Progenitor cell of endocrine pancreas (in vitro differentiated cells): ENCODE measurements around the gene HIPK1. TPM values are rescaled to one million over a fixed set of nuclear protein-coding genes. Genes with fewer than 3 reads are reported as not detected.

ENCODE experiments used
- DNase-seq: peaks from one replicate; pipeline ENCODE4 v3.0.0; 2021; ENCODE audit warnings: low spot score; ENCODE audit not compliant: unreplicated experiment
- H3K27ac Mint-ChIP-seq: 2 replicates; pipeline ENCODE4 v1.8.0; 2021; ENCODE audit warnings: mild to moderate bottlenecking, moderate library complexity, mixed read lengths
- H3K27me3 Mint-ChIP-seq: 2 replicates; pipeline ENCODE4 v1.8.0; 2021; ENCODE audit warnings: mixed read lengths
- H3K36me3 Mint-ChIP-seq: 2 replicates; pipeline ENCODE4 v1.8.0; 2022; ENCODE audit warnings: mixed read lengths; ENCODE audit not compliant: insufficient read depth
- H3K4me1 Mint-ChIP-seq: 2 replicates; pipeline ENCODE4 v1.8.0; 2021; ENCODE audit warnings: low read depth, mixed read lengths
- H3K4me3 Mint-ChIP-seq: 2 replicates; pipeline ENCODE4 v1.8.0; 2021; ENCODE audit warnings: low read depth, mild to moderate bottlenecking, moderate library complexity, mixed read lengths
- H3K9me3 Mint-ChIP-seq: 2 replicates; pipeline ENCODE4 v1.8.0; 2021; ENCODE audit warnings: low read depth, mixed read lengths
- total RNA-seq: library from RNA; stranded (reverse); gene quantifications from 2 replicates; pipeline ENCODE4 v1.2.1, GENCODE V29; 2021
- TF ChIP-seq, protein P1 (sequence below): fragments of 200-600 bp; sonication (generic); IDR thresholded peaks from one replicate; pipeline ENCODE4 v1.5.0; 2021; ENCODE audit warnings: antibody characterized with exemption, mild to moderate bottlenecking; ENCODE audit not compliant: unreplicated experiment

Gene HIPK1
- total RNA-seq, 1 donor from 2014 or later: 54.2 TPM

DNA sequence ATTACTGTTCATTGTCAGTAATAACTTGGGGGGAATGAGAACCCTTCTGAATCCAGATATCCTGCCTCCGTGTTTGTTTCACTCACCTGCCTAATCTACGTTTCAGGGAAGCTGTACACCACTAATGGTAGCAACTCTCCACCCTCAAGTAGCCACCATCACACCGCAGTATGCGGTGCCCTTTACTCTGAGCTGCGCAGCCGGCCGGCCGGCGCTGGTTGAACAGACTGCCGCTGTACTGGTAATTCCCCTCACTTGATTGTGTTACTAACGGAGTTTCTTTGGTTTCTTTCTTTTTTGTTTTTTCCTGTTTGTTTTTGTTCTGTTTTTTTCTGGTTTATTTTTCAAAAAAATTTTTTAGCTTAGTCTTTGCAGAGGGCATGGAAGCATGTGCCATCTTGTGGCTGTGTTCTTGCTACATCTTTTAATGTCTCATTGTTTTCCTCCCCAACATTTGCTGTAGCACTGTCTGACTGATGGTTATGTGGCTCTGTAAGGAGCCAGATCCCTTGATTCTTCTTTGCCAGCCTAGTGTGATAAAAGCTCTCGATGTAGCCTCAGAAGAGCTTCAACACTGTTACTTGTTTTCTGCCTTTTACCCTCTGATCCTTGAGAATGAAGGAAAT is 34.3 kb downstream of the HIPK1 start:
- no peak for DNase-seq
- H3K4me3 Mint-ChIP-seq: no peak overlapping the region
- H3K9me3 Mint-ChIP-seq: peaks cover 4% of the 10 kb centered on the region
- H3K27me3 Mint-ChIP-seq: no peaks in the 10 kb centered on the region
- TF ChIP-seq, protein P1, sequence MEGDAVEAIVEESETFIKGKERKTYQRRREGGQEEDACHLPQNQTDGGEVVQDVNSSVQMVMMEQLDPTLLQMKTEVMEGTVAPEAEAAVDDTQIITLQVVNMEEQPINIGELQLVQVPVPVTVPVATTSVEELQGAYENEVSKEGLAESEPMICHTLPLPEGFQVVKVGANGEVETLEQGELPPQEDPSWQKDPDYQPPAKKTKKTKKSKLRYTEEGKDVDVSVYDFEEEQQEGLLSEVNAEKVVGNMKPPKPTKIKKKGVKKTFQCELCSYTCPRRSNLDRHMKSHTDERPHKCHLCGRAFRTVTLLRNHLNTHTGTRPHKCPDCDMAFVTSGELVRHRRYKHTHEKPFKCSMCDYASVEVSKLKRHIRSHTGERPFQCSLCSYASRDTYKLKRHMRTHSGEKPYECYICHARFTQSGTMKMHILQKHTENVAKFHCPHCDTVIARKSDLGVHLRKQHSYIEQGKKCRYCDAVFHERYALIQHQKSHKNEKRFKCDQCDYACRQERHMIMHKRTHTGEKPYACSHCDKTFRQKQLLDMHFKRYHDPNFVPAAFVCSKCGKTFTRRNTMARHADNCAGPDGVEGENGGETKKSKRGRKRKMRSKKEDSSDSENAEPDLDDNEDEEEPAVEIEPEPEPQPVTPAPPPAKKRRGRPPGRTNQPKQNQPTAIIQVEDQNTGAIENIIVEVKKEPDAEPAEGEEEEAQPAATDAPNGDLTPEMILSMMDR: no peak
- H3K36me3 Mint-ChIP-seq: peaks cover 41% of the 10 kb centered on the region
- no peak overlapping the region for H3K27ac Mint-ChIP-seq
- peaks cover 3% of the 10 kb centered on the region for H3K4me1 Mint-ChIP-seq

DNA sequence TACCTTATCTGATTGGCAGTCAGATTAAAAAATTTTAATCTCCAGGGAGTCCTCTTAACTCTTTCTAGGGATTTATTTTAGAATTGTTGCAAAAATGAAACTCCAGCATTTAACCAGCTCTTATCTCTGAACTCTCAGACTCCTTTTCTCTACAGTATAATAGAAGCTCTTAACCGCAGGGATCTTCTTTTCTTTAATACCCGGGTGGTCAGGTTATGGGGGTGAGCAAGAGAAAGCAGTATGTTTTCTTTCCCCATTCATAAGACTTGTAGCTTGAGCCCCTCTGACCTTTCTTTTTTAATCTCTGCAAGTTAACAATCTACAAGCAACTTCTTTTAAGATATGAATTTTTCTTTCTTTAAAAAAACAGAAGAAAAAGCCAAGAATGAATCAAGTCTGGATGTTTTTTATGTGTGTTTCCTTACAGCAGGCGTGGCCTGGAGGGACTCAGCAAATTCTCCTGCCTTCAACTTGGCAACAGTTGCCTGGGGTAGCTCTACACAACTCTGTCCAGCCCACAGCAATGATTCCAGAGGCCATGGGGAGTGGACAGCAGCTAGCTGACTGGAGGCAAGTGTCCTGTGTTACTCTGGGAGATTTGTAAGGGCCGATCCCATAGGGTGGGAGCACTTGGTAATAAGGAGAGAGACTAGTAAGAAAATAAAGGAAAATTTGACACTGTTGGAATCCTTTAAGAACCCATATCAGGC is 36.7 kb downstream of the HIPK1 start:
- no peak for DNase-seq
- H3K9me3 Mint-ChIP-seq: peaks cover 4% of the 10 kb centered on the region
- TF ChIP-seq, protein P1: no peak
- peaks cover 56% of the 10 kb centered on the region for H3K36me3 Mint-ChIP-seq
- H3K27ac Mint-ChIP-seq: no peak overlapping the region
- H3K4me1 Mint-ChIP-seq: no peaks in the 10 kb centered on the region
- H3K4me3 Mint-ChIP-seq: no peak overlapping the region
- no peaks in the 10 kb centered on the region for H3K27me3 Mint-ChIP-seq

DNA sequence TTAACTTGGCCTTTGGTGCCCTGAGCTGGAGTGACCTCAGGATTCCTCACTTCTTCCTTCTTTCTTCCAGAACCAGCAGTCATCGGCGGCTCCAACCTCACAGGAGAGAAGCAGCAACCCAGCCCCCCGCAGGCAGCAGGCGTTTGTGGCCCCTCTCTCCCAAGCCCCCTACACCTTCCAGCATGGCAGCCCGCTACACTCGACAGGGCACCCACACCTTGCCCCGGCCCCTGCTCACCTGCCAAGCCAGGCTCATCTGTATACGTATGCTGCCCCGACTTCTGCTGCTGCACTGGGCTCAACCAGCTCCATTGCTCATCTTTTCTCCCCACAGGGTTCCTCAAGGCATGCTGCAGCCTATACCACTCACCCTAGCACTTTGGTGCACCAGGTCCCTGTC is 43.8 kb downstream of the HIPK1 start:
- H3K36me3 Mint-ChIP-seq: peaks cover 30% of the 10 kb centered on the region
- no peaks in the 10 kb centered on the region for H3K9me3 Mint-ChIP-seq
- H3K27ac Mint-ChIP-seq: peak overlapping the region; percentile 27
- DNase-seq: no peak
- H3K27me3 Mint-ChIP-seq: no peaks in the 10 kb centered on the region
- H3K4me3 Mint-ChIP-seq: no peak overlapping the region
- TF ChIP-seq, protein P1: no peak
- H3K4me1 Mint-ChIP-seq: no peaks in the 10 kb centered on the region

DNA sequence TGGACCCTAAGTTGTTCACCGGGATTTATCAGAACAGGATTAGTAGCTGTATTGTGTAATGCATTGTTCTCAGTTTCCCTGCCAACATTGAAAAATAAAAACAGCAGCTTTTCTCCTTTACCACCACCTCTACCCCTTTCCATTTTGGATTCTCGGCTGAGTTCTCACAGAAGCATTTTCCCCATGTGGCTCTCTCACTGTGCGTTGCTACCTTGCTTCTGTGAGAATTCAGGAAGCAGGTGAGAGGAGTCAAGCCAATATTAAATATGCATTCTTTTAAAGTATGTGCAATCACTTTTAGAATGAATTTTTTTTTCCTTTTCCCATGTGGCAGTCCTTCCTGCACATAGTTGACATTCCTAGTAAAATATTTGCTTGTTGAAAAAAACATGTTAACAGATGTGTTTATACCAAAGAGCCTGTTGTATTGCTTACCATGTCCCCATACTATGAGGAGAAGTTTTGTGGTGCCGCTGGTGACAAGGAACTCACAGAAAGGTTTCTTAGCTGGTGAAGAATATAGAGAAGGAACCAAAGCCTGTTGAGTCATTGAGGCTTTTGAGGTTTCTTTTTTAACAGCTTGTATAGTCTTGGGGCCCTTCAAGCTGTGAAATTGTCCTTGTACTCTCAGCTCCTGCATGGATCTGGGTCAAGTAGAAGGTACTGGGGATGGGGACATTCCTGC is 46.2 kb downstream of the HIPK1 start:
- peaks cover 11% of the 10 kb centered on the region for H3K36me3 Mint-ChIP-seq
- H3K27ac Mint-ChIP-seq: no peak overlapping the region

More for the DNA sequence above, 46.2 kb downstream of the HIPK1 start:
- DNase-seq: no peak
- Mint-ChIP-seq H3K27me3 (no peaks in the 10 kb centered on the region), H3K9me3 (no peaks in the 10 kb centered on the region), H3K4me1 (peaks cover 16% of the 10 kb centered on the region), H3K4me3 (no peak overlapping the region)
- TF ChIP-seq, protein P1: no peak
